MCF 10A (cell line): ENCODE data around the gene IL21R. TPM values are rescaled to one million over a fixed set of nuclear protein-coding genes. Genes with fewer than 3 reads are reported as not detected.
A peak's percentile ranks its signal among the peaks of the same experiment; 100 is the strongest.

Source experiments
- BruUV-seq: library from RNA; stranded (reverse); fragments of 400-500 nt; replicated peaks from 2 replicates; lab custom pipeline; 2021; lab: Mats Ljungman, UMichigan
- CTCF ChIA-PET: fragments of 300-600 bp; sonication (Branson Sonifier 250); formaldehyde crosslinking; extraction: SDS; loops from one replicate; lab custom pipeline; 2021; ENCODE audit warnings: antibody characterized with exemption, inconsistent platforms; lab: Yijun Ruan, JAX
- POLR2A ChIA-PET: fragments of 300-600, 350-650 bp; sonication (Branson Sonifier 250); formaldehyde crosslinking; extraction: SDS; loops from one replicate; lab custom pipeline; 2020; ENCODE audit warnings: antibody characterized with exemption, inconsistent platforms; lab: Yijun Ruan, JAX
- DNase-seq: peaks from one replicate; pipeline ENCODE4 v3.0.0-alpha.2; 2018; ENCODE audit not compliant: unreplicated experiment
- H3K27ac Mint-ChIP-seq: one replicate; pipeline ENCODE4 v1.8.0; 2022; ENCODE audit warnings: mild to moderate bottlenecking, low read depth, mixed read lengths; ENCODE audit not compliant: unreplicated experiment
- H3K27me3 Mint-ChIP-seq: one replicate; pipeline ENCODE4 v1.8.0; 2022; ENCODE audit warnings: mixed read lengths; ENCODE audit not compliant: insufficient read depth, unreplicated experiment
- H3K36me3 Mint-ChIP-seq: one replicate; pipeline ENCODE4 v1.8.0; 2022; ENCODE audit warnings: mild to moderate bottlenecking, moderate library complexity, mixed read lengths; ENCODE audit not compliant: insufficient read depth, unreplicated experiment
- H3K4me1 Mint-ChIP-seq: one replicate; pipeline ENCODE4 v1.8.0; 2022; ENCODE audit warnings: mixed read lengths; ENCODE audit not compliant: insufficient read depth, unreplicated experiment
- H3K4me3 Mint-ChIP-seq: one replicate; pipeline ENCODE4 v1.8.0; 2022; ENCODE audit warnings: mild to moderate bottlenecking, moderate library complexity, mixed read lengths; ENCODE audit not compliant: unreplicated experiment
- H3K9me3 Mint-ChIP-seq: one replicate; pipeline ENCODE4 v1.8.0; 2022; ENCODE audit warnings: mixed read lengths; ENCODE audit not compliant: unreplicated experiment
- intact Hi-C: fragments of 100-400 bp; cut with micrococcal nuclease; formaldehyde crosslinking; loops from 2 replicates; pipeline ENCODE4 v1.14.1; 2022
- total RNA-seq: library from RNA; stranded (reverse); gene quantifications from 2 replicates; pipeline ENCODE4 v1.2.3, GENCODE V29; 2022
- TF ChIP-seq, protein P1 (sequence below): fragments of 200-600 bp; IDR thresholded peaks from one replicate; pipeline ENCODE4 v1.8.0; 2022; ENCODE audit warnings: antibody characterized with exemption, mild to moderate bottlenecking; ENCODE audit not compliant: unreplicated experiment

The IL21R gene
- total RNA-seq, 1 experiment from 2014 or later, result 0.21 TPM

DNA sequence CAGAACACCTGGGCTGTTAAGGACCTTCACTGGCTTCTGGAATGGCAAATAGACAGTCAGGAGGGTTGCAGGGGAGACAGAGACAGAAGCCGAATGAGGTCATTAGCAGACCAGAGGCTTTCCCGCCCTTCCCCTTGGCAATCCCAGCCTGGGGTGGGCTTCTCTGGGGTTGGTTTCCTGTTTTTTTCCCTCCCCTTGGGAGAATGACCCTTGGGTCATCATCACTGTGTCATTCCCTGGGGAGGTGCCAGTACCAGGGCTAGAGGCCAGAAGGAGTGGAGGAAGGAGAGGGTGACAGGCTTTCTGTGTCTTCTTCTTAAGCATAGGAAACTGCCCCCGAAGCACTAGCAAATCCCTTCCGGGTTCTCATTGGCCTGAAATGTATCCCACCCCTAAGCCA lies 42.9 kb upstream of the IL21R start:
- no peaks in the 10 kb centered on the region for H3K27me3 Mint-ChIP-seq
- CTCF ChIA-PET, result interaction anchor here (1.0 kb wide), 1 partner anchor 124 kb away, joined by 4 read pairs; no protein-coding TSS in a partner anchor
- POLR2A ChIA-PET, result interaction anchor here (0.5 to 0.6 kb wide), 2 partner anchors 41 to 143 kb away, joined by 3 read pairs; no protein-coding TSS in a partner anchor
- no peak overlapping the region for H3K27ac Mint-ChIP-seq
- TF ChIP-seq, protein P1, sequence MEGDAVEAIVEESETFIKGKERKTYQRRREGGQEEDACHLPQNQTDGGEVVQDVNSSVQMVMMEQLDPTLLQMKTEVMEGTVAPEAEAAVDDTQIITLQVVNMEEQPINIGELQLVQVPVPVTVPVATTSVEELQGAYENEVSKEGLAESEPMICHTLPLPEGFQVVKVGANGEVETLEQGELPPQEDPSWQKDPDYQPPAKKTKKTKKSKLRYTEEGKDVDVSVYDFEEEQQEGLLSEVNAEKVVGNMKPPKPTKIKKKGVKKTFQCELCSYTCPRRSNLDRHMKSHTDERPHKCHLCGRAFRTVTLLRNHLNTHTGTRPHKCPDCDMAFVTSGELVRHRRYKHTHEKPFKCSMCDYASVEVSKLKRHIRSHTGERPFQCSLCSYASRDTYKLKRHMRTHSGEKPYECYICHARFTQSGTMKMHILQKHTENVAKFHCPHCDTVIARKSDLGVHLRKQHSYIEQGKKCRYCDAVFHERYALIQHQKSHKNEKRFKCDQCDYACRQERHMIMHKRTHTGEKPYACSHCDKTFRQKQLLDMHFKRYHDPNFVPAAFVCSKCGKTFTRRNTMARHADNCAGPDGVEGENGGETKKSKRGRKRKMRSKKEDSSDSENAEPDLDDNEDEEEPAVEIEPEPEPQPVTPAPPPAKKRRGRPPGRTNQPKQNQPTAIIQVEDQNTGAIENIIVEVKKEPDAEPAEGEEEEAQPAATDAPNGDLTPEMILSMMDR, result no peak
- H3K4me1 Mint-ChIP-seq, result no peaks in the 10 kb centered on the region
- peaks cover 78% of the 10 kb centered on the region for H3K36me3 Mint-ChIP-seq
- intact Hi-C loops, result loop anchor here (5.0 kb wide), 1 partner anchor 42 kb away; no protein-coding TSS in a partner anchor
- DNase-seq, result no peak
- no peak overlapping the region for H3K4me3 Mint-ChIP-seq
- H3K9me3 Mint-ChIP-seq, result no peaks in the 10 kb centered on the region
- no TSS peak for BruUV-seq

DNA sequence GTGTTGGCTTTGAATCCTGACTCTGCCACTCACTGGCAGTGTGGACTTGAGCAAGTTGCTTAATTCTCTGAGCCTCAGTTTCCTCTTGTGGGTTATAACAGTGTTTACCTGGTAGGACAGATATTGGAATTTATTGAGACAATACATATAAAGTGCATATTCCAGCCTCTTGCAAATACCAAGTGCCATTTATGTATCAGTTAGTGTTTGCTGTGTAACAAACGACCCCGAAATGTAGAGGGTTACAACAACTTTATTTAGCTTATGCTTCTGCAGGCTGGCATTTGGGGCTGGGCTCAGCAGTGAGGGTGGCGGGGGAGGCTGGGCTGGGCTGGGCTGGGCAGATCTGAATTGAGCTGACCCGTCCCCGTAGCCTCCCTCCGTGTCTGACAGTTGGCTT lies 42.4 kb upstream of the IL21R start:
- no peak overlapping the region for H3K4me3 Mint-ChIP-seq
- no TSS peak for BruUV-seq
- H3K27me3 Mint-ChIP-seq, result no peaks in the 10 kb centered on the region
- no peak for DNase-seq
- ChIA-PET POLR2A (interaction anchor here (0.5 kb wide), 1 partner anchor 42 kb away, joined by 3 read pairs; no protein-coding TSS in a partner anchor), CTCF (no interaction called here)
- no peak overlapping the region for H3K27ac Mint-ChIP-seq
- peaks cover 79% of the 10 kb centered on the region for H3K36me3 Mint-ChIP-seq
- peaks cover 1% of the 10 kb centered on the region for H3K4me1 Mint-ChIP-seq
- no peaks in the 10 kb centered on the region for H3K9me3 Mint-ChIP-seq
- TF ChIP-seq, protein P1, result no peak
- intact Hi-C loops, result loop anchor here (5.0 kb wide), 1 partner anchor 42 kb away; no protein-coding TSS in a partner anchor

DNA sequence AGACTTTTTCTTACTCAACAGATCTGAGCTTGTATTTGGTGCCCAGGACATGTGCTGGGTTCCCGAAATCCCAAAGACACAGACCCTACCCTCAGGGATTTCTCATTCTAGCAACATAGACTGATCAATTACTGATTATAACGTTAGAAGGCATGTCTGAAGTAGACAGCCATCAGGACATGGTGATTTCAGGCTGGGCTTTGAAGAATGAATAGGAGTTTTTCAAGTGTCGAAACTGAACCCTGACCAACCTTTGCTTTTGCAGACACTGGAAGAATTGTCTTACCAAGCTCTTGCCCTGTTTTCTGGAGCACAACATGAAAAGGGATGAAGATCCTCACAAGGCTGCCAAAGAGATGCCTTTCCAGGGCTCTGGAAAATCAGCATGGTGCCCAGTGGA lies 40.0 kb upstream of the IL21R start:
- H3K36me3 Mint-ChIP-seq, result peaks cover 56% of the 10 kb centered on the region
- CTCF ChIA-PET, result interaction anchor here (0.6 to 3.5 kb wide), 3 partner anchors 15 to 127 kb away, joined by 3 to 23 read pairs (median 4); no protein-coding TSS in a partner anchor
- no peak for DNase-seq
- H3K27ac Mint-ChIP-seq, result no peak overlapping the region
- H3K27me3 Mint-ChIP-seq, result no peaks in the 10 kb centered on the region
- H3K9me3 Mint-ChIP-seq, result no peaks in the 10 kb centered on the region
- H3K4me3 Mint-ChIP-seq, result no peak overlapping the region
- TF ChIP-seq, protein P1, result no peak
- intact Hi-C loops, result no loop called here
- no TSS peak for BruUV-seq
- H3K4me1 Mint-ChIP-seq, result peaks cover 6% of the 10 kb centered on the region
- POLR2A ChIA-PET, result no interaction called here

DNA sequence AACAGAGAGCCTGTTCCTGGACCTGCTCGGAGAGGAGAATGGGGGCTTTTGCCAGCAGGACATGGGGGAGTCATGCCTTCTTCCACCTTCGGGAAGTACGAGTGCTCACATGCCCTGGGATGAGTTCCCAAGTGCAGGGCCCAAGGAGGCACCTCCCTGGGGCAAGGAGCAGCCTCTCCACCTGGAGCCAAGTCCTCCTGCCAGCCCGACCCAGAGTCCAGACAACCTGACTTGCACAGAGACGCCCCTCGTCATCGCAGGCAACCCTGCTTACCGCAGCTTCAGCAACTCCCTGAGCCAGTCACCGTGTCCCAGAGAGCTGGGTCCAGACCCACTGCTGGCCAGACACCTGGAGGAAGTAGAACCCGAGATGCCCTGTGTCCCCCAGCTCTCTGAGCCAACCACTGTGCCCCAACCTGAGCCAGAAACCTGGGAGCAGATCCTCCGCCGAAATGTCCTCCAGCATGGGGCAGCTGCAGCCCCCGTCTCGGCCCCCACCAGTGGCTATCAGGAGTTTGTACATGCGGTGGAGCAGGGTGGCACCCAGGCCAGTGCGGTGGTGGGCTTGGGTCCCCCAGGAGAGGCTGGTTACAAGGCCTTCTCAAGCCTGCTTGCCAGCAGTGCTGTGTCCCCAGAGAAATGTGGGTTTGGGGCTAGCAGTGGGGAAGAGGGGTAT lies 39.3 kb upstream of the IL21R start:
- H3K27ac Mint-ChIP-seq, result no peak overlapping the region
- peaks cover 49% of the 10 kb centered on the region for H3K36me3 Mint-ChIP-seq
- H3K9me3 Mint-ChIP-seq, result no peaks in the 10 kb centered on the region
- intact Hi-C loops, result no loop called here
- DNase-seq, result no peak
- TSS peak; percentile 8 for BruUV-seq
- CTCF ChIA-PET, result interaction anchor here (0.7 to 3.5 kb wide), 4 partner anchors 108 to 1525 kb away, joined by 3 to 23 read pairs (median 4); no protein-coding TSS in a partner anchor
- POLR2A ChIA-PET, result no interaction called here
- H3K4me3 Mint-ChIP-seq, result no peak overlapping the region
- peaks cover 6% of the 10 kb centered on the region for H3K4me1 Mint-ChIP-seq
- H3K27me3 Mint-ChIP-seq, result no peaks in the 10 kb centered on the region
- TF ChIP-seq, protein P1, result no peak
